Ishikawa (cell line): ENCODE measurements around the gene CHD9.

Experiments used
- EP300 ChIP-seq: IDR thresholded peaks from 2 replicates; pipeline ENCODE4 v1.6.1; 2012; ENCODE audit warnings: borderline replicate concordance
- YY1 ChIP-seq: IDR thresholded peaks from 2 replicates; pipeline ENCODE4 v1.6.1; 2012; ENCODE audit warnings: low read depth
- ZBTB7A ChIP-seq: IDR thresholded peaks from 2 replicates; pipeline ENCODE4 v1.6.1; 2012; ENCODE audit warnings: low read depth
- TF ChIP-seq, protein P1 (sequence below): IDR thresholded peaks from 2 replicates; pipeline ENCODE4 v1.6.1; 2012

DNA sequence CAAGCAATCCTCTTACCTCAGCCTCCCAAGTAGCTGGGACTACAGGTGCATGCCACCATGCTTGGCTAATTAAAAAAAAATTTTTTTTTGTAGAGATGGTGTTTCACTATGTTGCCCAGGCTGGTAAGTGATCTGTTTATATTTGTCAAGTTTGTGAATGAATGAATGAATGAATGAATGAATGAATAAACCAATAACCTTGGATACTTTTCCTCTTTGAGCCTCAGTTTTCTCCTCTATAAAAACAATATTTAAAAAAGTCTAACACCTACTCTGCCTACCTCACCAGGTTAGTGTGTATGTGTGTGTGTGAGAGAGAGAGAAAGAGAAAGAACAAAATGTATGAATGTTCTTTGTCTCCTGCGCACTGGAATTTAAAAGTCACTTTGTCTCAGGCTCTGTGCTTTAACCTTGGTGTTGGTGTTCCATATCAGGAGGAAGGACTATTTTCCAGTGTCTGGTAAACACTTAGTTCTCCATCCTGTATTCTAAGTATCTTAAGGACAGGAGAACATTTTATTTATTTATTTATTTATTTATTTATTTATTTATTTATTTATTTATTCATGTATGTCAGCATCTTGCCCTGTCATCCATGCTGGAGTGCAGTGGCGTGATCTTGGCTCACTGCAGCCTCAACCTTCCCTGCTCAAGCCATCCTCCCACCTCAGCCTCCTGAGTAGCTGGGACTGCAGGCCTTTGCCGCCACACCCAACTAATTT is 27.1 kb downstream of the CHD9 start:
- TF ChIP-seq YY1: no peak
- no peak for TF ChIP-seq ZBTB7A
- TF ChIP-seq EP300: no peak
- TF ChIP-seq, protein P1, sequence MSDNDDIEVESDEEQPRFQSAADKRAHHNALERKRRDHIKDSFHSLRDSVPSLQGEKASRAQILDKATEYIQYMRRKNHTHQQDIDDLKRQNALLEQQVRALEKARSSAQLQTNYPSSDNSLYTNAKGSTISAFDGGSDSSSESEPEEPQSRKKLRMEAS: no peak
